ENCODE results near the gene ACMSD.
"Not testable (repeated sequence)": the region's sequence is repeated elsewhere in the genome, so short reads cannot be mapped to it uniquely, and the experiment has no call there.

ACMSD gene

GRCh38 chr2:134838143-134838620 lies at the start of gene ACMSD:
Gene ACMSD (plus strand): TSS chr2:134838616. CDS start chr2:134838683, 67 bp downstream.
- no peak for DNase-seq

GRCh38 chr2:134790487-134790886 lies 47.9 kb upstream of the ACMSD start:
- no peak for DNase-seq

GRCh38 chr2:134791616-134792015 lies 46.8 kb upstream of the ACMSD start:
- no peak for DNase-seq

GRCh38 chr2:134792186-134792585 lies 46.2 kb upstream of the ACMSD start:
- no peak for DNase-seq

GRCh38 chr2:134795765-134796164 lies 42.7 kb upstream of the ACMSD start:
- no peak for DNase-seq

GRCh38 chr2:134796373-134796772 lies 42.0 kb upstream of the ACMSD start:
- DNase-seq = no peak

GRCh38 chr2:134799936-134800335 lies 38.5 kb upstream of the ACMSD start:
- no peak for DNase-seq

GRCh38 chr2:134800341-134800740 lies 38.1 kb upstream of the ACMSD start:
- no peak for DNase-seq

- DNase-seq = not testable (repeated sequence)
These were observed 34.6 kb upstream of the ACMSD start for GRCh38 chr2:134803609-134804405.

- DNase-seq = no peak
These were observed 22.7 kb upstream of the ACMSD start for GRCh38 chr2:134815741-134816140.

GRCh38 chr2:134818321-134818720 lies 20.1 kb upstream of the ACMSD start:
- no peak for DNase-seq

GRCh38 chr2:134819334-134819733 lies 19.1 kb upstream of the ACMSD start:
- DNase-seq = no peak

GRCh38 chr2:134823431-134823830 lies 15.0 kb upstream of the ACMSD start:
- DNase-seq = no peak

GRCh38 chr2:134823832-134824231 lies 14.6 kb upstream of the ACMSD start:
- no peak for DNase-seq

GRCh38 chr2:134825716-134826115 lies 12.7 kb upstream of the ACMSD start:
- not testable (repeated sequence) for DNase-seq

GRCh38 chr2:134835471-134835870 lies 2.9 kb upstream of the ACMSD start:
- no peak for DNase-seq

- peak; percentile 48 for DNase-seq
These were observed 1.4 kb upstream of the ACMSD start for GRCh38 chr2:134836986-134837385.

- DNase-seq = no peak
These were observed 1.2 kb downstream of the ACMSD start for GRCh38 chr2:134839649-134840048.

GRCh38 chr2:134842930-134843490 lies 4.6 kb downstream of the ACMSD start:
- no peak for DNase-seq

- no peak for DNase-seq
These were observed 5.6 kb downstream of the ACMSD start for GRCh38 chr2:134843968-134844367.

GRCh38 chr2:134845028-134845427 lies 6.6 kb downstream of the ACMSD start:
- no peak for DNase-seq

GRCh38 chr2:134845719-134846118 lies 7.3 kb downstream of the ACMSD start:
- peak; percentile 25 for DNase-seq

GRCh38 chr2:134846213-134846612 lies 7.8 kb downstream of the ACMSD start:
- DNase-seq = no peak

- DNase-seq = not testable (repeated sequence)
These were observed 9.2 kb downstream of the ACMSD start for GRCh38 chr2:134847582-134847981.

All from T1000 (cell line).